Thyroid gland (tissue), 4 donors: ENCODE results near the gene GDAP1L1.

ENCODE experiments used
- CTCF ChIP-seq, 6 experiments: fragments of 200-600 bp in 3 of 6; fragments of 450-650 bp in 3 of 6; sonication (generic) in 3 of 6; IDR thresholded peaks; one replicate each; pipeline ENCODE4 v1.5.1; 2016 to 2019; ENCODE audit warnings: antibody characterized with exemption in 6 of 6, mild to moderate bottlenecking in 2 of 6, inconsistent platforms in 1 of 6, moderate library complexity in 1 of 6
- POLR2A ChIP-seq, 2 donors: fragments of 450-650 bp; IDR thresholded peaks; one replicate each; pipeline ENCODE4 v1.6.1; 2017; ENCODE audit warnings: antibody characterized with exemption in 2 of 2, mild to moderate bottlenecking in 2 of 2, moderate library complexity in 1 of 2

- TF ChIP-seq POLR2A (IDR thresholded peaks at IDR 0.05) (no peak), CTCF (IDR thresholded peaks at IDR 0.05) (no peak)
Observed at GRCh38 chr20:44258226-44258890, 11.2 kb downstream of the GDAP1L1 start.
